ENCODE data around the gene RNF141.

GRCh38 chr11:10575346-10576034, 34.5 kb upstream of the RNF141 start:
- TF ChIP-seq CTCF (conservative IDR thresholded peaks at IDR 0.05; ENCODE audit: low read length) (no peak), EZH2phosphoT487 (IDR thresholded peaks at IDR 0.05; ENCODE audit: borderline replicate concordance, low read depth, low read length) (no peak)
